ENCODE data around the gene PPP2R2D.
"Not testable (repeated sequence)": the region's sequence is repeated elsewhere in the genome, so short reads cannot be mapped to it uniquely, and the experiment has no call there.

The PPP2R2D gene

GRCh38 chr10:131916767-131917160 lies 16.0 kb downstream of the PPP2R2D start:
- not testable (repeated sequence) for H3K14ac ChIP-seq (ENCODE audit: low read length)
- WGBS, 2 donors (ENCODE audit: extremely low coverage in 2 of 2, insufficient read length in 2 of 2, insufficient replicate concordance in 1 of 2): no CpG with 5 or more reads among the region's 11 CpGs

GRCh38 chr10:131917496-131917895 lies 16.7 kb downstream of the PPP2R2D start:
- H2AK5ac ChIP-seq (ENCODE audit: low read depth, low read length); H3K18ac ChIP-seq (ENCODE audit: low read length); H3K14ac ChIP-seq (ENCODE audit: low read length); H3K23ac ChIP-seq (ENCODE audit: low read depth, low read length, poor library complexity); H3K9me3 ChIP-seq (replicated peaks in 1 of 2; ENCODE audit: control insufficient read depth in 2 of 2, insufficient read depth in 1 of 2, low read depth in 1 of 2, low read length in 2 of 2); H4K91ac ChIP-seq (ENCODE audit: low read depth, low read length, poor library complexity); H3K27me3 ChIP-seq (ENCODE audit: control insufficient read depth in 3 of 3, insufficient read depth in 3 of 3, low read depth in 1 of 3, low read length in 3 of 3); H3K9ac ChIP-seq (ENCODE audit: low read depth, low read length, poor library complexity); H2BK12ac ChIP-seq (ENCODE audit: low read length); H3K36me3 ChIP-seq (replicated peaks in 1 of 2; ENCODE audit: control insufficient read depth in 2 of 2, insufficient read depth in 2 of 2, low read length in 2 of 2); H2BK15ac ChIP-seq (ENCODE audit: low read length); H3K4me1 ChIP-seq (ENCODE audit: control insufficient read depth in 2 of 2, insufficient read depth in 1 of 2, low read depth in 1 of 2, low read length in 2 of 2); H2BK120ac ChIP-seq (ENCODE audit: low read depth, low read length); H3K4me3 ChIP-seq (ENCODE audit: low read length in 2 of 2); H3K79me1 ChIP-seq (ENCODE audit: low read depth, low read length); H4K8ac ChIP-seq (ENCODE audit: low read depth, low read length); H3K4me2 ChIP-seq (ENCODE audit: insufficient read depth, low read length, poor library complexity, severe bottlenecking); H3K4ac ChIP-seq (ENCODE audit: low read length); DNase-seq (ENCODE audit: low spot score); H3K27ac ChIP-seq (replicated peaks; ENCODE audit: low read length); H2AFZ ChIP-seq (ENCODE audit: low read length); H2BK5ac ChIP-seq (ENCODE audit: low read length): not testable (repeated sequence)
- no CpG with 5 or more reads among the region's 11 CpGs for WGBS, 2 donors (ENCODE audit: extremely low coverage in 2 of 2, insufficient read length in 2 of 2, insufficient replicate concordance in 1 of 2)

More at GRCh38 chr10:131916767-131917160, 16.0 kb downstream of the PPP2R2D start:
- H2AFZ ChIP-seq (ENCODE audit: low read length); H3K4me1 ChIP-seq (ENCODE audit: control insufficient read depth in 2 of 2, insufficient read depth in 1 of 2, low read depth in 1 of 2, low read length in 2 of 2); H3K4me2 ChIP-seq (ENCODE audit: insufficient read depth, low read length, poor library complexity, severe bottlenecking); DNase-seq (ENCODE audit: low spot score); H2BK15ac ChIP-seq (ENCODE audit: low read length); H2BK120ac ChIP-seq (ENCODE audit: low read depth, low read length); H3K23ac ChIP-seq (ENCODE audit: low read depth, low read length, poor library complexity); H3K27me3 ChIP-seq (ENCODE audit: control insufficient read depth in 3 of 3, insufficient read depth in 3 of 3, low read depth in 1 of 3, low read length in 3 of 3); H2BK5ac ChIP-seq (ENCODE audit: low read length); H3K9ac ChIP-seq (ENCODE audit: low read depth, low read length, poor library complexity); H3K18ac ChIP-seq (ENCODE audit: low read length); H3K9me3 ChIP-seq (replicated peaks in 1 of 2; ENCODE audit: control insufficient read depth in 2 of 2, insufficient read depth in 1 of 2, low read depth in 1 of 2, low read length in 2 of 2); H3K27ac ChIP-seq (replicated peaks; ENCODE audit: low read length); H3K4me3 ChIP-seq (ENCODE audit: low read length in 2 of 2); H3K4ac ChIP-seq (ENCODE audit: low read length); H2AK5ac ChIP-seq (ENCODE audit: low read depth, low read length); H4K91ac ChIP-seq (ENCODE audit: low read depth, low read length, poor library complexity); H3K79me1 ChIP-seq (ENCODE audit: low read depth, low read length); H2BK12ac ChIP-seq (ENCODE audit: low read length); H4K8ac ChIP-seq (ENCODE audit: low read depth, low read length): not testable (repeated sequence)
- peaks cover 0 to 11% of the 10 kb centered on the region in 2 donors for H3K36me3 ChIP-seq (replicated peaks in 1 of 2; ENCODE audit: control insufficient read depth in 2 of 2, insufficient read depth in 2 of 2, low read length in 2 of 2)

- H2BK15ac ChIP-seq (ENCODE audit: low read length): not testable (repeated sequence)
Measured at GRCh38 chr10:131919461-131919860, 18.7 kb downstream of the PPP2R2D start.

DNA sequence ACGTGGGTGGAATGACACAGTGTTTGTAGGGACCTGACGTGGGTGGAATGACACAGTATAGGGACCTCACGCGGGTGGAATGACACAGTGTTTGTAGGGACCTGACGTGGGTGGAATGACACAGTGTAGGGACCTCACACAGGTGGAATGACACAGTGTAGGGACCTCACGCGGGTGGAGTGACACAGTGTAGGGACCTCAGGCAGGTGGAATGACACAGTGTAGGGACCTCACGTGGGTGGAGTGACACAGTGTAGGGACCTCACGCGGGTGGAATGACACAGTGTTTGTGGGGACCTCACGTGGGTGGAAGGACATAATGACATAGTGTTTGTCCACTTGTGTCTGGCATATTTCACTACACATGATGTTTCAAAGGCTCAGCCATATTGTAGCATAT lies 19.3 kb downstream of the PPP2R2D start:
- H3K14ac ChIP-seq (ENCODE audit: low read length): no peak overlapping the region
- H3K79me1 ChIP-seq (ENCODE audit: low read depth, low read length): peaks cover 4% of the 10 kb centered on the region
- H3K27me3 ChIP-seq (ENCODE audit: control insufficient read depth in 3 of 3, insufficient read depth in 3 of 3, low read depth in 1 of 3, low read length in 3 of 3): no peaks in the 10 kb centered on the region
- no peak overlapping the region for H2BK15ac ChIP-seq (ENCODE audit: low read length)
- H2BK12ac ChIP-seq (ENCODE audit: low read length): no peak overlapping the region
- peak overlapping the region in 1 of 2 donors; percentile 36 for H3K4me3 ChIP-seq (ENCODE audit: low read length in 2 of 2)
- no peak overlapping the region for H2AK5ac ChIP-seq (ENCODE audit: low read depth, low read length)
- H3K9me3 ChIP-seq (replicated peaks in 1 of 2; ENCODE audit: control insufficient read depth in 2 of 2, insufficient read depth in 1 of 2, low read depth in 1 of 2, low read length in 2 of 2): peaks cover 0 to 13% of the 10 kb centered on the region in 2 donors
- H3K27ac ChIP-seq (replicated peaks; ENCODE audit: low read length): no peak overlapping the region
- H3K9ac ChIP-seq (ENCODE audit: low read depth, low read length, poor library complexity): no peak overlapping the region
- H4K8ac ChIP-seq (ENCODE audit: low read depth, low read length): no peak overlapping the region
- no peaks in the 10 kb centered on the region for H3K36me3 ChIP-seq (replicated peaks in 1 of 2; ENCODE audit: control insufficient read depth in 2 of 2, insufficient read depth in 2 of 2, low read length in 2 of 2)
- H4K91ac ChIP-seq (ENCODE audit: low read depth, low read length, poor library complexity): no peak overlapping the region
- H3K4me1 ChIP-seq (ENCODE audit: control insufficient read depth in 2 of 2, insufficient read depth in 1 of 2, low read depth in 1 of 2, low read length in 2 of 2): peaks cover 7 to 8% of the 10 kb centered on the region in 2 donors
- H2BK5ac ChIP-seq (ENCODE audit: low read length): no peak overlapping the region
- H3K23ac ChIP-seq (ENCODE audit: low read depth, low read length, poor library complexity): no peak overlapping the region
- H2BK120ac ChIP-seq (ENCODE audit: low read depth, low read length): no peak overlapping the region
- peak overlapping the region; percentile 53 for H3K4ac ChIP-seq (ENCODE audit: low read length)
- no CpG with 5 or more reads among the region's 11 CpGs for WGBS, 2 donors (ENCODE audit: extremely low coverage in 2 of 2, insufficient read length in 2 of 2, insufficient replicate concordance in 1 of 2)
- DNase-seq (ENCODE audit: low spot score): no peak
- no peak overlapping the region for H3K18ac ChIP-seq (ENCODE audit: low read length)
- no peak overlapping the region for H3K4me2 ChIP-seq (ENCODE audit: insufficient read depth, low read length, poor library complexity, severe bottlenecking)
- H2AFZ ChIP-seq (ENCODE audit: low read length): no peak overlapping the region

More at GRCh38 chr10:131919461-131919860, 18.7 kb downstream of the PPP2R2D start:
- not testable (repeated sequence) for H3K79me1 ChIP-seq (ENCODE audit: low read depth, low read length); H3K14ac ChIP-seq (ENCODE audit: low read length); H3K36me3 ChIP-seq (replicated peaks in 1 of 2; ENCODE audit: control insufficient read depth in 2 of 2, insufficient read depth in 2 of 2, low read length in 2 of 2); H3K4me1 ChIP-seq (ENCODE audit: control insufficient read depth in 2 of 2, insufficient read depth in 1 of 2, low read depth in 1 of 2, low read length in 2 of 2); H3K4me2 ChIP-seq (ENCODE audit: insufficient read depth, low read length, poor library complexity, severe bottlenecking); H2AK5ac ChIP-seq (ENCODE audit: low read depth, low read length); H2BK12ac ChIP-seq (ENCODE audit: low read length); H3K27ac ChIP-seq (replicated peaks; ENCODE audit: low read length); H3K23ac ChIP-seq (ENCODE audit: low read depth, low read length, poor library complexity); H3K18ac ChIP-seq (ENCODE audit: low read length); H3K4ac ChIP-seq (ENCODE audit: low read length); H4K8ac ChIP-seq (ENCODE audit: low read depth, low read length); H3K27me3 ChIP-seq (ENCODE audit: control insufficient read depth in 3 of 3, insufficient read depth in 3 of 3, low read depth in 1 of 3, low read length in 3 of 3); DNase-seq (ENCODE audit: low spot score); H4K91ac ChIP-seq (ENCODE audit: low read depth, low read length, poor library complexity); H2BK5ac ChIP-seq (ENCODE audit: low read length); H3K4me3 ChIP-seq (ENCODE audit: low read length in 2 of 2); H2AFZ ChIP-seq (ENCODE audit: low read length); H3K9ac ChIP-seq (ENCODE audit: low read depth, low read length, poor library complexity); H3K9me3 ChIP-seq (replicated peaks in 1 of 2; ENCODE audit: control insufficient read depth in 2 of 2, insufficient read depth in 1 of 2, low read depth in 1 of 2, low read length in 2 of 2); H2BK120ac ChIP-seq (ENCODE audit: low read depth, low read length)
- no CpG with 5 or more reads among the region's 14 CpGs for WGBS, 2 donors (ENCODE audit: extremely low coverage in 2 of 2, insufficient read length in 2 of 2, insufficient replicate concordance in 1 of 2)

Measured in neuronal stem cell (in vitro differentiated cells).